ENCODE results near the gene ADGRG1. TPM values are rescaled to one million over a fixed set of nuclear protein-coding genes. Genes with fewer than 3 reads are reported as not detected.

ADGRG1 gene
- total RNA-seq, 1 donor: 1.3 TPM

GRCh38 chr16:57651344-57652333 lies 23.2 kb downstream of the ADGRG1 start:
- no peak overlapping the region for H3K4me3 ChIP-seq (ENCODE audit: low read depth, low read length)
- DNase-seq (ENCODE audit: low read depth): no peak
- no peak for TF ChIP-seq CTCF (IDR thresholded peaks at IDR 0.05; ENCODE audit: insufficient read depth, low read depth, low read length)

- DNase-seq (ENCODE audit: low read depth): no peak
- no peak for TF ChIP-seq CTCF (IDR thresholded peaks at IDR 0.05; ENCODE audit: insufficient read depth, low read depth, low read length)
Observed at GRCh38 chr16:57652695-57653471, 24.5 kb downstream of the ADGRG1 start.

GRCh38 chr16:57653936-57654335 lies 25.5 kb downstream of the ADGRG1 start:
- no peak for DNase-seq (ENCODE audit: low read depth)
- TF ChIP-seq CTCF (IDR thresholded peaks at IDR 0.05; ENCODE audit: insufficient read depth, low read depth, low read length): no peak
- no peak overlapping the region for H3K4me3 ChIP-seq (ENCODE audit: low read depth, low read length)

More at GRCh38 chr16:57652695-57653471, 24.5 kb downstream of the ADGRG1 start:
- no peak overlapping the region for H3K4me3 ChIP-seq (ENCODE audit: low read depth, low read length)

- DNase-seq (ENCODE audit: low read depth): no peak
- no peak overlapping the region for H3K4me3 ChIP-seq (ENCODE audit: low read depth, low read length)
- TF ChIP-seq CTCF (IDR thresholded peaks at IDR 0.05; ENCODE audit: insufficient read depth, low read depth, low read length): no peak
Observed at GRCh38 chr16:57656342-57656955, 28.0 kb downstream of the ADGRG1 start.

- no peak for TF ChIP-seq CTCF (IDR thresholded peaks at IDR 0.05; ENCODE audit: insufficient read depth, low read depth, low read length)
- no peak for DNase-seq (ENCODE audit: low read depth)
- no peak overlapping the region for H3K4me3 ChIP-seq (ENCODE audit: low read depth, low read length)
Observed at GRCh38 chr16:57657228-57657627, 28.8 kb downstream of the ADGRG1 start.

GRCh38 chr16:57658130-57658877 lies 29.9 kb downstream of the ADGRG1 start:
- TF ChIP-seq CTCF (IDR thresholded peaks at IDR 0.05; ENCODE audit: insufficient read depth, low read depth, low read length): no peak
- H3K4me3 ChIP-seq (ENCODE audit: low read depth, low read length): no peak overlapping the region
- DNase-seq (ENCODE audit: low read depth): no peak

All from fibroblast of villous mesenchyme (primary cell).